GM12878 (cell line): Measurements from ENCODE around the gene NOS3. TPM values are rescaled to one million over a fixed set of nuclear protein-coding genes. Genes with fewer than 3 reads are reported as not detected.

Experiments used
- ATAC-seq: fragments of 200-7000 bp; cut with Tn5 transposase; 3 replicates; pipeline ENCODE4 v1.9.1; 2020; ENCODE audit warnings: mild to moderate bottlenecking, moderate library complexity
- BruUV-seq: library from RNA; stranded (reverse); fragments of 400-500 nt; replicated peaks from 2 replicates; lab custom pipeline; 2021; lab: Mats Ljungman, UMichigan
- CTCF ChIA-PET: fragments of 300-600 bp; sonication (Branson Sonifier 250); formaldehyde crosslinking; extraction: SDS; loops from one replicate; lab custom pipeline; 2021; ENCODE audit warnings: inconsistent platforms; lab: Yijun Ruan, JAX
- POLR2A ChIA-PET: fragments of 350-600 bp; formaldehyde crosslinking; extraction: SDS; loops from one replicate; lab custom pipeline; 2021; ENCODE audit warnings: inconsistent platforms; lab: Charles Lee
- RAD21 ChIA-PET: fragments of 300-600 bp; sonication (Branson Sonifier 250); formaldehyde crosslinking; loops from one replicate; lab custom pipeline; 2023; ENCODE audit warnings: antibody characterized with exemption; ENCODE audit not compliant: unreplicated experiment; lab: Charles Lee
- SMC1A ChIA-PET: fragments of 300-600 bp; sonication (Branson Sonifier 250); formaldehyde crosslinking; loops from one replicate; lab custom pipeline; 2023; ENCODE audit not compliant: unreplicated experiment, uncharacterized antibody; lab: Charles Lee
- DNase-seq: peaks from one replicate; pipeline ENCODE4 v3.0.0-alpha.2; 2011; ENCODE audit warnings: low read depth, low spot score
- FAIRE-seq: peaks from 3 replicates; lab custom pipeline; 2011; peaks lifted over from hg19 to GRCh38; lab: Jason Lieb, UNC
- H2AFZ ChIP-seq: 2 replicates; pipeline ENCODE4 v1.6.0; 2011; ENCODE audit warnings: low read depth, low read length, control low read depth; ENCODE audit not compliant: control insufficient read depth
- H3K27ac ChIP-seq: 2 replicates; pipeline ENCODE4 v1.5.1; 2011; ENCODE audit warnings: control low read depth; ENCODE audit not compliant: control insufficient read depth, insufficient read depth
- H3K27me3 ChIP-seq, 2 experiments: replicated peaks in 1 of 2; 2 replicates each; pipeline versions ENCODE4 v1.6.0 to v1.6.1; 2011; ENCODE audit warnings: low read length in 1 of 2; ENCODE audit not compliant: control insufficient read depth in 2 of 2, insufficient read depth in 2 of 2
- H3K36me3 ChIP-seq, 2 experiments: 2 replicates each; pipeline ENCODE4 v1.5.1; 2011; ENCODE audit warnings: low read length in 1 of 2; ENCODE audit not compliant: control insufficient read depth in 2 of 2, insufficient read depth in 2 of 2
- H3K4me1 ChIP-seq: 2 replicates; pipeline ENCODE4 v1.6.1; 2011; ENCODE audit warnings: mild to moderate bottlenecking, low read length, moderate library complexity, mixed read lengths; ENCODE audit not compliant: control insufficient read depth, insufficient read depth
- H3K4me2 ChIP-seq: 2 replicates; pipeline ENCODE4 v1.6.0; 2011; ENCODE audit warnings: control low read depth; ENCODE audit not compliant: control insufficient read depth, insufficient read depth
- H3K4me3 ChIP-seq: fragments of 200-600 bp; sonication (generic); 2 replicates; pipeline ENCODE4 v1.5.1; 2016
- H3K79me2 ChIP-seq: 2 replicates; pipeline ENCODE4 v1.6.0; 2011; ENCODE audit warnings: low read length; ENCODE audit not compliant: control insufficient read depth, insufficient read depth
- H3K9ac ChIP-seq: 2 replicates; pipeline ENCODE4 v1.8.0; 2011; ENCODE audit warnings: low read length, control low read depth, mixed read lengths; ENCODE audit not compliant: control insufficient read depth, insufficient read depth
- H3K9me3 ChIP-seq: replicated peaks from 3 replicates; pipeline ENCODE4 v1.5.1; 2011; ENCODE audit warnings: mild to moderate bottlenecking, low read length; ENCODE audit not compliant: control insufficient read depth, insufficient read depth
- H4K20me1 ChIP-seq: 2 replicates; pipeline ENCODE4 v1.6.0; 2011; ENCODE audit not compliant: control insufficient read depth, insufficient read depth
- CREB1 ChIP-seq: IDR thresholded peaks from 2 replicates; pipeline ENCODE4 v1.6.1; 2012; ENCODE audit warnings: low read depth, mild to moderate bottlenecking, inconsistent platforms
- IKZF2 ChIP-seq, 2 experiments: fragments of 450-650 bp; IDR thresholded peaks; 2 replicates each; pipeline ENCODE4 v1.6.1; 2017; ENCODE audit warnings: mild to moderate bottlenecking in 2 of 2, moderate library complexity in 2 of 2
- MYC ChIP-seq: IDR thresholded peaks from 2 replicates; pipeline ENCODE4 v1.6.1; 2011; ENCODE audit warnings: mild to moderate bottlenecking, low read length, moderate library complexity, inconsistent platforms; ENCODE audit not compliant: insufficient read depth, insufficient replicate concordance, insufficient read length, severe bottlenecking
- SREBF1 ChIP-seq: IDR thresholded peaks from 2 replicates; pipeline ENCODE4 v1.6.1; 2012; ENCODE audit warnings: mild to moderate bottlenecking, low read length
- ZNF24 ChIP-seq: fragments of 450-650 bp; IDR thresholded peaks from 2 replicates; pipeline ENCODE4 v1.6.1; 2017; ENCODE audit warnings: antibody characterized with exemption, mild to moderate bottlenecking
- ZZZ3 ChIP-seq: IDR thresholded peaks from 2 replicates; pipeline ENCODE4 v1.6.1; 2011; ENCODE audit warnings: low read depth; ENCODE audit not compliant: control insufficient read depth, insufficient read length
- WGBS: methylation state at CpG from one replicate; pipeline ENCODE4 v1.1.6; 2016; ENCODE audit warnings: low lambda C conversion rate; ENCODE audit not compliant: insufficient replicate concordance, insufficient coverage; ENCODE audit errors: missing lambda C conversion rate; 5-methylcytosine and 5-hydroxymethylcytosine counted together
- in situ Hi-C: fragments of 300-500 bp; cut with MboI; formaldehyde crosslinking; loops from 9 replicates; pipeline ENCODE4 v1.14.3; 2018; ENCODE audit warnings: mixed read lengths
- intact Hi-C: fragments of 100-400 bp; cut with micrococcal nuclease; formaldehyde crosslinking; loops from one replicate; pipeline ENCODE4 v1.14.2; 2022; ENCODE audit not compliant: unreplicated experiment
- polyA plus RNA-seq, 11 experiments: library from polyadenylated mRNA; depleted of rRNA in 4 of 11; unstranded in 6 of 11; stranded (reverse) in 5 of 11; fragments of >200 nt; fragmentation: Nextera tagmentation in 4 of 11; fragmentation: Illumina TruSeq in 1 of 11; extraction: Ambion mirVana in 4 of 11; extraction: Trizol in 1 of 11; gene quantifications; 1 replicate in 1 of 11; 2 replicates in 10 of 11; pipeline versions ENCODE4 v1.2.1 to v1.2.3, GENCODE V29; 2011 to 2016; ENCODE audit warnings: inconsistent platforms in 2 of 11, missing spikeins in 2 of 11, low read depth in 1 of 11
- total RNA-seq, 4 experiments: library from RNA; depleted of rRNA in 3 of 4; stranded (reverse); fragments of >200 nt in 3 of 4; fragmentation: Illumina TruSeq in 1 of 4; extraction: Trizol in 1 of 4; gene quantifications; 2 replicates each; pipeline versions ENCODE4 v1.2.1 to v1.2.3, GENCODE V29; 2013 to 2021
- TF ChIP-seq, protein P1 (sequence below): IDR thresholded peaks from 2 replicates; pipeline ENCODE4 v1.6.1; 2011; ENCODE audit warnings: borderline replicate concordance, low read depth, mild to moderate bottlenecking, moderate library complexity, mixed read lengths, low read length; ENCODE audit not compliant: insufficient read depth; ENCODE audit errors: extremely low read length
- TF ChIP-seq, protein P2 (sequence below): fragments of 450-650 bp; IDR thresholded peaks from 2 replicates; pipeline ENCODE4 v1.6.1; 2016; ENCODE audit warnings: mild to moderate bottlenecking, moderate library complexity, borderline replicate concordance
- TF ChIP-seq, protein P3 (sequence below): fragments of 450-650 bp; formaldehyde crosslinking; IDR thresholded peaks from 2 replicates; pipeline ENCODE4 v1.5.0; 2022; ENCODE audit warnings: mild to moderate bottlenecking, missing genetic modification characterization

Gene NOS3
- total and polyA plus RNA-seq, 10 of the 15 experiments (the other 5 are each of a cell fraction or from before 2014, with no cell fraction given), result 0.06 to 0.92 (median 0.30) TPM; not detected in 3

DNA sequence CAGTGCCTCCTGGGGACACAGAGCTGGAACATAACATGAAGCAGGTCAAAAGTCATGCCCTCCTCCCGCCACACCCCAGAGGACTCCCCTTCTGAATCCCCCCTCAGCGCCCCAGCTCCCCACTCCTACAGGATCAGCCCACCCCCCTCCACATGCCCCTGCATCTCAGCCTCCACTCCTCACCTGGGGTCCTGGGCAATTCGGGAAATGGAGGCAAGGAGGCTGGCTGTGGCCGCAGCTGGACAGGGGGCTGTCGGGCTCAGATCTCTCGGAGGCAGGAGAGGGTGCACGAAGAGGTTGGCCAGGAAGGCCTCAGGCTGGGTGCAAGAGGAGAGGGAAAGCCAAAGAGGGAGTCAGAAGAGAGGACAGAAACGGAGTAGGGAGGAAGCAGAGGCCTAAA is 25.7 kb downstream of the NOS3 start:
- ChIA-PET CTCF (interaction anchor here (1.1 to 1.9 kb wide), 3 partner anchors 12 to 54 kb away, joined by 4 to 5 read pairs (median 4); partner anchors contain the start of gene ABCB8), SMC1A (no interaction called here), RAD21 (no interaction called here), POLR2A (no interaction called here)
- intact Hi-C loops (no loop called here), in situ Hi-C loops (no loop called here)
- no peaks in the 10 kb centered on the region for H3K79me2 ChIP-seq
- H3K9me3 ChIP-seq, result no peaks in the 10 kb centered on the region
- H3K9ac ChIP-seq, result no peak overlapping the region
- no peak overlapping the region for H3K4me2 ChIP-seq
- peaks cover 9% of the 10 kb centered on the region for H3K4me1 ChIP-seq
- no TSS peak for BruUV-seq
- no peak for DNase-seq
- ATAC-seq, result no peak
- H4K20me1 ChIP-seq, result no peaks in the 10 kb centered on the region
- FAIRE-seq, result no peak
- no peaks in the 10 kb centered on the region for H3K36me3 ChIP-seq
- H2AFZ ChIP-seq, result no peak overlapping the region
- 46% methylated on average over 5 of the region's 8 CpGs for WGBS
- no peak overlapping the region for H3K27ac ChIP-seq
- H3K4me3 ChIP-seq, result no peak overlapping the region
- TF ChIP-seq ZZZ3 (no peak), SREBF1 (no peak), CREB1 (no peak)
- TF ChIP-seq, protein P1, sequence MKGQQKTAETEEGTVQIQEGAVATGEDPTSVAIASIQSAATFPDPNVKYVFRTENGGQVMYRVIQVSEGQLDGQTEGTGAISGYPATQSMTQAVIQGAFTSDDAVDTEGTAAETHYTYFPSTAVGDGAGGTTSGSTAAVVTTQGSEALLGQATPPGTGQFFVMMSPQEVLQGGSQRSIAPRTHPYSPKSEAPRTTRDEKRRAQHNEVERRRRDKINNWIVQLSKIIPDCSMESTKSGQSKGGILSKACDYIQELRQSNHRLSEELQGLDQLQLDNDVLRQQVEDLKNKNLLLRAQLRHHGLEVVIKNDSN, result no peak
- peaks cover 8 to 10% of the 10 kb centered on the region in 2 experiments; a peak in 3 of 4 replicates for H3K27me3 ChIP-seq

DNA sequence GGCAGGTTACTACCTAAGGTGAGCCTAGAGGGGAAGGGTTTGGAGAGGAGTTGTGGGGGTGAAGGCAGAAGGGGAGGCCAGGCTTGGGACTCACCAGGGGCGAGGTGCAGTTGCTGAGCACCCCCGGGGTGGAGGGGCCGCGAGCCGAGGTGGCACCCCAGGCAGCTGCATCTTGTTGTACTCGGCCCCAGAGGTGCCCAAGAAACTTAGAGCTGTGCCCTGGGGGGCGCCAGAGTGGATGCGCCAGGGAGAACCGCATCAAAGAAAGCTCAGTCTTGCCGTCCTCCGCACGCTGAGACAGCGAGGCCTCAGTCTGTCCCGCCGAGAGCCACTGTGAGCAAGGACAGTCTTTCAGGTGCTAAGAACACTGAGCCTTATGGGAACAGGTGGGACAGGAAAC is 26.1 kb downstream of the NOS3 start:
- CTCF ChIA-PET, result interaction anchor here (1.1 to 1.9 kb wide), 3 partner anchors 11 to 54 kb away, joined by 4 to 5 read pairs (median 4); partner anchors contain the start of gene ABCB8
- POLR2A ChIA-PET, result no interaction called here
- TF ChIP-seq MYC, result no peak
- TF ChIP-seq, protein P2, sequence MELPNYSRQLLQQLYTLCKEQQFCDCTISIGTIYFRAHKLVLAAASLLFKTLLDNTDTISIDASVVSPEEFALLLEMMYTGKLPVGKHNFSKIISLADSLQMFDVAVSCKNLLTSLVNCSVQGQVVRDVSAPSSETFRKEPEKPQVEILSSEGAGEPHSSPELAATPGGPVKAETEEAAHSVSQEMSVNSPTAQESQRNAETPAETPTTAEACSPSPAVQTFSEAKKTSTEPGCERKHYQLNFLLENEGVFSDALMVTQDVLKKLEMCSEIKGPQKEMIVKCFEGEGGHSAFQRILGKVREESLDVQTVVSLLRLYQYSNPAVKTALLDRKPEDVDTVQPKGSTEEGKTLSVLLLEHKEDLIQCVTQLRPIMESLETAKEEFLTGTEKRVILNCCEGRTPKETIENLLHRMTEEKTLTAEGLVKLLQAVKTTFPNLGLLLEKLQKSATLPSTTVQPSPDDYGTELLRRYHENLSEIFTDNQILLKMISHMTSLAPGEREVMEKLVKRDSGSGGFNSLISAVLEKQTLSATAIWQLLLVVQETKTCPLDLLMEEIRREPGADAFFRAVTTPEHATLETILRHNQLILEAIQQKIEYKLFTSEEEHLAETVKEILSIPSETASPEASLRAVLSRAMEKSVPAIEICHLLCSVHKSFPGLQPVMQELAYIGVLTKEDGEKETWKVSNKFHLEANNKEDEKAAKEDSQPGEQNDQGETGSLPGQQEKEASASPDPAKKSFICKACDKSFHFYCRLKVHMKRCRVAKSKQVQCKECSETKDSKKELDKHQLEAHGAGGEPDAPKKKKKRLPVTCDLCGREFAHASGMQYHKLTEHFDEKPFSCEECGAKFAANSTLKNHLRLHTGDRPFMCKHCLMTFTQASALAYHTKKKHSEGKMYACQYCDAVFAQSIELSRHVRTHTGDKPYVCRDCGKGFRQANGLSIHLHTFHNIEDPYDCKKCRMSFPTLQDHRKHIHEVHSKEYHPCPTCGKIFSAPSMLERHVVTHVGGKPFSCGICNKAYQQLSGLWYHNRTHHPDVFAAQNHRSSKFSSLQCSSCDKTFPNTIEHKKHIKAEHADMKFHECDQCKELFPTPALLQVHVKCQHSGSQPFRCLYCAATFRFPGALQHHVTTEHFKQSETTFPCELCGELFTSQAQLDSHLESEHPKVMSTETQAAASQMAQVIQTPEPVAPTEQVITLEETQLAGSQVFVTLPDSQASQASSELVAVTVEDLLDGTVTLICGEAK, result no peak
- TF ChIP-seq, protein P3, sequence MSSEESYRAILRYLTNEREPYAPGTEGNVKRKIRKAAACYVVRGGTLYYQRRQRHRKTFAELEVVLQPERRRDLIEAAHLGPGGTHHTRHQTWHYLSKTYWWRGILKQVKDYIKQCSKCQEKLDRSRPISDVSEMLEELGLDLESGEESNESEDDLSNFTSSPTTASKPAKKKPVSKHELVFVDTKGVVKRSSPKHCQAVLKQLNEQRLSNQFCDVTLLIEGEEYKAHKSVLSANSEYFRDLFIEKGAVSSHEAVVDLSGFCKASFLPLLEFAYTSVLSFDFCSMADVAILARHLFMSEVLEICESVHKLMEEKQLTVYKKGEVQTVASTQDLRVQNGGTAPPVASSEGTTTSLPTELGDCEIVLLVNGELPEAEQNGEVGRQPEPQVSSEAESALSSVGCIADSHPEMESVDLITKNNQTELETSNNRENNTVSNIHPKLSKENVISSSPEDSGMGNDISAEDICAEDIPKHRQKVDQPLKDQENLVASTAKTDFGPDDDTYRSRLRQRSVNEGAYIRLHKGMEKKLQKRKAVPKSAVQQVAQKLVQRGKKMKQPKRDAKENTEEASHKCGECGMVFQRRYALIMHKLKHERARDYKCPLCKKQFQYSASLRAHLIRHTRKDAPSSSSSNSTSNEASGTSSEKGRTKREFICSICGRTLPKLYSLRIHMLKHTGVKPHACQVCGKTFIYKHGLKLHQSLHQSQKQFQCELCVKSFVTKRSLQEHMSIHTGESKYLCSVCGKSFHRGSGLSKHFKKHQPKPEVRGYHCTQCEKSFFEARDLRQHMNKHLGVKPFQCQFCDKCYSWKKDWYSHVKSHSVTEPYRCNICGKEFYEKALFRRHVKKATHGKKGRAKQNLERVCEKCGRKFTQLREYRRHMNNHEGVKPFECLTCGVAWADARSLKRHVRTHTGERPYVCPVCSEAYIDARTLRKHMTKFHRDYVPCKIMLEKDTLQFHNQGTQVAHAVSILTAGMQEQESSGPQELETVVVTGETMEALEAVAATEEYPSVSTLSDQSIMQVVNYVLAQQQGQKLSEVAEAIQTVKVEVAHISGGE (CRISPR knock-in tag), result no peak
- no peak for TF ChIP-seq IKZF2 (IDR thresholded peaks at IDR 0.05)
- TF ChIP-seq ZNF24, result no peak

More for the DNA sequence above, 26.1 kb downstream of the NOS3 start:
- H3K4me1 ChIP-seq, result peaks cover 9% of the 10 kb centered on the region
- peaks cover 8 to 10% of the 10 kb centered on the region in 2 experiments; a peak in 3 of 4 replicates for H3K27me3 ChIP-seq
- no peak overlapping the region for H3K27ac ChIP-seq
- DNase-seq (no peak), FAIRE-seq (no peak), ATAC-seq (no peak)
- SMC1A ChIA-PET, result no interaction called here
- RAD21 ChIA-PET, result no interaction called here
- H3K9me3 ChIP-seq, result no peaks in the 10 kb centered on the region
- no peaks in the 10 kb centered on the region for H4K20me1 ChIP-seq
- no peak overlapping the region for H3K9ac ChIP-seq
- H3K79me2 ChIP-seq, result no peaks in the 10 kb centered on the region
- in situ Hi-C loops (no loop called here), intact Hi-C loops (no loop called here)
- 70% methylated on average over 15 of the region's 15 CpGs for WGBS
- no TSS peak for BruUV-seq
- no peak overlapping the region for H3K4me2 ChIP-seq
- no peaks in the 10 kb centered on the region for H3K36me3 ChIP-seq
- no peak overlapping the region for H2AFZ ChIP-seq
- H3K4me3 ChIP-seq, result no peak overlapping the region
